GM19035 (cell line): ENCODE results near the gene KDM2A.
"Not testable (repeated sequence)": the region's sequence is repeated elsewhere in the genome, so short reads cannot be mapped to it uniquely, and the experiment has no call there.

Source experiments
- ATAC-seq: cut with Tn5 transposase; IDR thresholded peaks from one replicate; pipeline ENCODE4 v1.9.1; 2021; ENCODE audit not compliant: unreplicated experiment

The KDM2A gene

DNA sequence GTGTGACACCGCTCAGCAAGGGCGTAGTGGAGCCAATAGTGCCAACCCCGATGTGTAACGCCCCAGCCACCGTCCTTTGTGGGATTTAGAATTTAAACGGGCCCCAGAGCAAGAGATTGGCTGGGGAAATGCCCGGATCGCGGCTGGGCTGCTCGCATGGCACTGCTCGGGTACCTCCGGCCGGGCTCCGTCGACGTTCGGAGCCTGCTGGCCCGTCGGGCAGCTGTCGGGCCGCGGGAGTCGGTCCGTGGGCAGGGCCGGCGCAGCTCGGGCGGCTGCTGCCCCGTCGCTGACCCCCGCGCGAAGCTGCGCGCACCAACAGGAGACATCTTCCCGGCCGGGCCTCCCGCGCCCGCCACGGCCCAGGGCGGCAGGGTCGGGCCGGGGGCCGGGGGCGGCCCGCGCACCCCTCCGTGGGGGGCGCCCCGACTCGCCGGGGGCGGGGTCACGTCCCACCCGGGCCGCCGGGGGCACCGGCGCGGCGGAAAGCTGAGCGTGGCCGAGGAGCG is 1.3 kb upstream of the KDM2A start:
- ATAC-seq = peak; percentile 11

DNA sequence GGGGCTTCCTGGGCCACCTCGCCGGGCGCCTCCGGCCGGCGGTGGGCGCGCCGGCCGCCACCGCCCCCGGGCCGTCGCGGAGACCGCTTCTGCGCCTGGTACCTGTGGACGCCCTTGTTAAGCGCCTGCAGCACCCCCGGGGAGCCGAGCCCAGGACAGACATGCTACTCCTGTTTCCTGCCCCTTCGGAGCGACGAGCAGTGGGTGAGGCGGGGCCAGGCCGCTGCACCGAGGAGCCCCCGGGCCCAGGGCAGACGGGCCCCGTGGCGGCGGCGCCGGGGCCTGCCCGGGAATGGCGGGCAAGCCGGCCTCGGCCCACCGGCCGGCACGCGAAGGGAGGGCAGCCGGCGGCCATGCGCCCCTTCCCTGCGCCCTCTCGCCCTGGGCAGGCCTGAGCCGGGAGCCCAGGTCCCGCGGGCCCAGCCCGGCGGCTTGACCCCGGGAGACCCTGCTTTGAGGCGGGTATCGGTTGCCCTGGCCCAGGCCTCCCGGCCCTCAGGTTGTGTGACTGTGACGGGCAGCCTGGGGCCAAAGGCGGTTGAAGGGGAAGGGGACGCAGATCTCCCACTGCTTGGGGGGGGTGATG is 789 bp upstream of the KDM2A start:
- ATAC-seq = peak; percentile 14

DNA sequence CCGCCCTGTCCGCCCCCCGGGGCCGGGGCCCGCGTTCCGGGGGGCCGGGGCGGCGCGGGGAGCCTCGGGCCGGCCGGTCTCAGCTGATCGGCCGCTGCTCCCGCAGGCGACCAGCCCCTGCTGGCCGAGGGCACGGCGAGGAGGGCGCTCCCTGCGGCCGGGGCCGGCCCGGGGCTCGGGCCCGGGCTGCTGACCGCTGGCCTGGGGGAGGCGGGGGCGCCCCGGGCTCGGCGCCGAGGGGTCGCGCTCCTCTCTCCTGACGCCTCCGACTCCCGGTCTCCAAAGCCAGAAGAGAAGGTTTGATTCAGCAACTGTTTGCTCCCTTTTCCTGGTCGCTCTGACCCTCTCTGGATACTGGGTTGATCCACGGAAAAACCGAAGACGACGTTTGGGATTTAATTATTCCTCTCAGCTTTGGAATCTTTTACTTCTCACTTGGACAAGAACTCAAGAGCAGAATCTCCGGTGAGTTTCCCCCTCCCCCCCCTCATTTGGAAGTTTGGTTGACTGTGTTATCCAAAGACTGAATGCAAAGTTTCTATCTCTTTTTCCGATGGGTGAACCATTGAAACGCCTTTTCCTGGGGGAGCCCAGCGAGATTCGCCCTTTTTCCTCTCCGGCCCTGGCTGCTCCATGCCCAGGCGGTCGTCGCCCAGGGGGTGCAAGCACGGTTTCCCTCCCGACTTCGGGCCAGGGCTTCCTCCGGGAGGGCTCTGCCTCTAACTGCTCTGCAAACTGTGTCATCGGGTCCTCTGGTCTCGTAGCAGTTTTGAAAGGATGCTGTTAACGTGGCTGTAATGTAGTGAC is 725 bp downstream of the KDM2A start:
- ATAC-seq = peak; percentile 25

DNA sequence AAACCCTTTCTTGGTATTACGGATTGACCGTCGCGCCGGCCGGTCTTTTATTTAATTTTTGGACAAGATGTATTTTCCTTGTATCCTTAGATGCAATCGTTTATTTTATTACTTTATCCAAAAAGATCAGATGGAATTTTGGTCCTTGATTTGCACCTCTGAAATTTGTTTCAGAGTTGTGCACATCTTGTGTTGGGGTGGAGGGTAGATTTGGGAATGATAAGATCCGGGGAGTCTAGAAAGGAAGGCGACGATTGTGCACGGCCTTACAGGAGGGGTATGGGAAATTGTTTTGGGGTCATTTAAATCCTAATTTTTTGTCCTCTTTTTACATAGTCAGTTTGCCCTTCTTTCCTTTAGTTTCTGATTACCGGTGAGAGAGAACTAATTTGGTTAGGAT is 1.4 kb downstream of the KDM2A start:
- ATAC-seq = no peak

DNA sequence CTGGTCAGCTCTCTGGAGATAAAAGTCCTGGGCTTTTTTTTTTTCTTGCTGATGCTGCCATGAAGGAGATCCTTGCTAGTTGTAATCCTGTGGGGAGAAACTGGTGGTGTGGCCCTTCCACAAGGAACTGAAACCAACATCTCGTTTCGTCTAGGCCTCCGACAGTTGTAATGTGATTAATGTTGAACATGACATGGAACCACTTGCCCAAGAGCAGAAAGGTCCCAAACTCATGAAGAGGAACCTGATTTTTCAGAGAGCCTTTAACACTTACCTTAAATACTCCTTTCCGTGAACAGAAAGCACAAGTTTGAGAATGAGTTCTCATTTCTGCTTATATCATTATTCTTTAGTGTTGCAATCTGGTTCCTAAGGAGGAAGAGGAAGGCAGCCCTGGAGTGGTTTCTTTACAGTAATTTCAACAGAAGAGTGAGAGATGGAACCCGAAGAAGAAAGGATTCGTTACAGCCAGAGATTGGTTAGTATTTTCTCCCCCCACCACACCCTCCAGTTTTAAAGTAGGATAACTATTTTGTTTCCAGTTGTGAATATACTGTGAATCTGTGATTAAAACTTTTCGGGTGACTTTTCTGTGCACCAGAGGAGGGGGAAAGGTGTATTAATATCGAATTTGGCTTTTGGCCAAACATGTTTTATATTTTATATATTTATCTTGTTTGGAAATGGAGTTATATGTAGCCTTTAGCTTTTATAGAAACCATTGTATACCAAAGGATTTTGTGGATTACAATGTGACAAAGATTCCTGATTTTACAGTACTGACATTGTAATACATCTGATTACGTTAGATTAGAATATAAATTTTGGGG is 2.0 kb downstream of the KDM2A start:
- no peak for ATAC-seq

DNA sequence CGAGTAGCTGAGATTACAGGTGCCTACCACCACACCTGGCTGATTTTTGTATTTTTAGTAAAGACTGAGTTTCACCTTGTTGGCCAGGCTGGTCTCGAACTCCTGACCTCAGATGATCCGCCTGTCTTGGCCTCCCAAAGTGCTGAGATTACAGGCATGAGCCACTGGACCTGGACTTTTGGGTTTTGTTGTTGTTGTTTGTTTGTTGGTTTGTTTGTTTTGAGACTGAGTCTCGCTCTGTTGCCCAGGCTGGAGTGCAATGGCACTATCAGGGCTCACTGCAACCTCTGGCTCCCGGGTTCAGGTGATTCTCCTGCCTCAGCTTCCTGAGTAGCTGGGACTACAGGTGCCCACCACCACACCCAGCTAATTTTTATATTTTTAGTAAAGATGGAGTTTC is 4.7 kb downstream of the KDM2A start:
- not testable (repeated sequence) for ATAC-seq

DNA sequence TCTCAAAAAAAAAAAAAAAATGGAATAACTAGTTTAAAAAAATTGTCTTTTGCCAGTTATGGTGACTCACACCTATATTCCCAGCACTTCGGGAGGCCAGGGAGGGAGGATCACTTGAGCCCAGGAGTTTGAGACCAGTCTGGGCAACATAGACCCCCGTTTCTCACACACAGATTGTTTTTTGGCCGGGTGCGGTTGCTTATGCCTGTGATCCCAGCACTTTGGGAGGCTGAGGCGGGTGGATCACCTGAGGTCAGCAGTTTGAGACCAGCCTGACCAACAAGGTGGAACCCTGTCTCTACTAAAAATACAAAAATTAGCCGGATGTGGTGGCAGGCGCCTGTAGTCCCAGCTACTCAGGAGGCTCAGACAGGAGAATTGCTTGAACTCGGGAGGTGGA is 7.2 kb downstream of the KDM2A start:
- not testable (repeated sequence) for ATAC-seq

DNA sequence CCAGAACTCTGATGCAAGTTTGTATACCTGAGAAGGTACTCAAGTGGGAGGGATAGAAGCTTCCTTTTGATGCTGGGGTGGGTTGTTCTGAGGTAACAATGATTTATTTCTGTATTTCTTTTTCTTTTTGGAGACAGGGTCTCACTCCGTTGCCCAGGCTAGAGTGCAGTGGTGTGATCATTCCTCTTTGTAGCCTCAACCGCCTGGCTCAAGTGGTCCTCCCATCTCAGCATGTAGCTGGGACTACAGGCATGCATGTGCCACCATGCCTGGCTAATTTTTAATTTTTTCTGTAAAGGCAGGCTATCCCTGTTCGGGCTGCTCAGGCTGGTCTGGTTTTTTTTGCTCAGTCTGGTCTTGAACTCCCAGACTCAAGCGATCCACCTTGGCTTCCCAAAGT is 7.9 kb downstream of the KDM2A start:
- no peak for ATAC-seq

DNA sequence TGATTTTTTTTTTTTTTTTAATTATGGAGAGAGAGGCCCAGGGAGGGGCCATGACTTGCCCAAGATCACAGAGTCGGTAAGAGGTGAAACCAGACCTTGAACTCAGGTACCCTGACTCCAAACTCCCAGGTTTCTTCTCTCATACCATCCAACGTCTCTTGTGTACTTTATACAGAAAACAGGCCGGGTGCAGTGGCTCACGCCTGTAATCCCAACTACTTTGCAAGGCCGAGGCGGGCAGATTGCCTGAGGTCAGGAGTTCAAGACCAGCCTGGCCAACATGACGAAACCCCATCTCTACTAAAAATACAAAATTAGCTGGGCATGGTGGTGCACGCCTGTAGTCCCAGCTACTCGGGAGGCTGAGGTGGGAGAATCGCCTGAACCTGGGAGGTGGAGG is 11.8 kb downstream of the KDM2A start:
- ATAC-seq = not testable (repeated sequence)

DNA sequence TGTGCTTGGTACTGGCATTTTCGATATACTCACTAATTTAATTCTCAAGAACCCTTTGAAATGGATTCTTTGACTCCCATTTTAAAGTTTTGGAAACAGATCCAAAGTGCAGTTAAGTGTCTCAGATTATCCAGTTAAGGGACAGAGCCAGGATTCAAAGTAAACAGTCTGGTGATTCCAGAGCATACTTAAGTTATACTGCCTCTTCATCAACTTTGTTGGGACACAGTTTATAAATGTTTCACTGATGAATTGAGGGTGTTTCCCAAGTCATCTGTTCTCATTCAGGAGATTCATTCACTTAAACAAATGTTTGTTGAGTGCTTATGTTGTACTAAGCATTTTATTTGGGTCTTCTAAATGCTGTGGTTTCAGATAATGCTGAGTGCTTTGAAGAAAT is 17.1 kb downstream of the KDM2A start:
- no peak for ATAC-seq

DNA sequence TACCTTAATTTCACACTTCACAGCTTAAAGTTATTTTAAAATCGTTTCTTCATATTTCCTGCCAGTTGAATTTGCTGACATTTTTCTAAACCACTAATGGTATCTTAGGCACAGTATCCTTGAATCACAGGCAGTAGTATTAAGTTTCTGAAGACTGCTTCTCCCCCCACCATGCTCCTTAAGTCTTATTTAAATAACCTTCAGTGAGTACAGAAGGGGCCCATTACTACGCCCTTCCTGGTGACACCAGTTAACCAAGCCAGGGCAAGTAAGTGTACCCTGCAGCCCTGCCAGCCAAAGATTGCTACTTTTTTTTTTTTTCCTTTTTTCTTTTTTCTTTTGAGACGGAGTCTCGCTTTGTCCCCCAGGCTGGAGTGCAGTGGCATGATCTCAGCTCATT is 19.9 kb downstream of the KDM2A start:
- ATAC-seq = no peak

DNA sequence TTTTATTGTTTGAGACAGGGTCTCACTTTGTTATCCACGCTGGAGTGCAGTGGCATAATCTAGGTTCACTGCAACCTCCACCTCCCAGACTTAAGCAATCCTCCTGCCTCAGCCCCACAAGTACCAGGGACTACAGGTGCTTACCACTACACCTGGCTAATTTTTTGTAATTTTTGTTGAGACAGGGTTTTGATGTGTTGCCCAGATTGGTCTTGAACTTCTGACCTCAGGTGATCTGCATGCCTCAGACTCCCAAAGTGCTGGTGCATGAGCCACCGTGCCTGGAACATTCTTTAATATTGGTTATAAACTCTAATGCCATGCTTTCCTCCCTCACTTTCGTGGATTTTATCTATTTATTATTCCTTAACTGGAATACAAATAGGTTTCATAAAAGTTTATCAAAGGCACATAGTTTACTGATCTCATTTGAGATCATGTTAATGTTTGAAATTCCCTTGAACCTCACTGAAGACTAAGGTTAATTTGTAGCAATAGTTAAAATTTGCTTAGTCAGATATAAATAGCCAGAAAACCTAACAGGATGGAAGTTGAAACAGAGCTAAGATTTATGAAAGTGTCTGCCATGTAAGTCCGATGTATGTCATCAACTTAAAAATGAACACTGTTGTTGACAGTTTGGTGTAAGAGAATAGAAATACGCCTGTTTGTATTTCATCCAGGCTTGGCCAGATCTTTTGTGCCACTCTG is 27.6 kb downstream of the KDM2A start:
- ATAC-seq = no peak

DNA sequence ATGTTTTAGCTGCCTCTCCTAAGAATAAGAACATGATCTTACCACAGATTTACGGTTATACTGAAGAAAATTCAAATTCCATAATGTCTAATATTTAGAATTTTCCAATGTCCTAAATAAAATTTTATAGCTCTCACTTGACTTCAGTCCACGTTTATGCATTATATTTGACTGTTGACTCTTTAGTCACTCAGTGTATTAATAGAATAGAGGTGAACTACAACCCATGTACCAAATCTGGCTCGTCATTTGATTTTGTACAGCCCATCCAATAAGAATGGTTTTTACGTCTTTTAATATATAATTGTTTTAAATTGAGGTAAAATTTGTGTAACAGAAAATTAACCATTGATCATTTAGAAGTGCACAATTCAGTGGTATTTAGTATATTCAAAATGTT is 34.9 kb downstream of the KDM2A start:
- no peak for ATAC-seq

DNA sequence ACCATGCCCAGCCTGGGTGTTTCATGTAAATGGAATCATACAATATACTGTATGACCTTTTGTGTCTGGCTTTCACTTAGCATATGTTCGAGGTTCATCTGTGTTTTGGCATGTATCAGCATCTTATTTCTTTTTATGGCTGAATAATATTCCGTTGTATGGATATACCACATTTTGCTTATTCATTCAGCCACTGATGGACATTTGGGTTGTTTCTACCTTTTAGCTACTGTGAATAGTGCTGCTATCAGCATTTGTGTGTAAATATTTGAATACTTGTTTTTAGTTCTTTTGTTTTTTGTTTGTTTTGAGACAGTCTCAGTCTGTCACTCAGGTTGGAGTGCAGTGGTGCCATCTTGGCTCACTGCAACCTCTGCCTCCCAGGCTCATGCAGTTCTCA is 35.7 kb downstream of the KDM2A start:
- ATAC-seq = no peak

DNA sequence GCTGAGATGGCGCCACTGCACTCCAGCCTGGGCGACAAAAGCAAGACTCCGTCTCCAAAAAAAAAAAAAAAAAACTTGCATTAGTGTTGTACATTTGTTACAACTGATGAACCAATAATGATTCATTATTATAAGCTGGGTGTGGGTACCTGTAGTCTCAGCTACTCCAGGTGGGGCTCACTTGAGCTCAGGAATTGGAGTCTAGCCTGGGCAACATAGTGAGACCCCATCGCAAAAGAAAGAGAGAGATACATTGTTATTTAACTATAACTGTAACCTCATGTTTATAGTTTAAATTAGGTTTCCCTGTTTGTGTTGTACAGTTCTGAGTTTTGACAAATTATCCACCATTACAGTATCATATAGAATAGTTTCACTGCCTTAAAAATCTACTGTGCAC is 38.6 kb downstream of the KDM2A start:
- no peak for ATAC-seq

DNA sequence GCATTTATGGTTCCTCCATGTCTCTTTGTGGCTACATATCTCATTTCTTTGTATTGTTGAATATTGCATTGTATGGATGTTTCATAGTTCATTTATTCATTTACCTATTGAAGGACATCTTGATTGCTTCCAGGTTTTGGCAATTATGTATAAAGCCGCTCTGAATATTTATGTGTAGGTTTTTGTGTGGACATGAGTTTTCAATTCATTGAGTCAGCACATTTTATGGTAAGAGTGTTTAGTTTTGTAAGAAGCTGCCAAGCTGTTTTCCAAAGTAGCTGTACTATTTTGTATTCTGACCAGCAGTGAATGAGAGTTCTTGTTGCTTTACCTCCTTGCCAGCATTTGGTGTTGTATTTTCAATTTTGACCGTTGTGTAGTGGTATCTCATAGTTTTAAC is 39.2 kb downstream of the KDM2A start:
- no peak for ATAC-seq

DNA sequence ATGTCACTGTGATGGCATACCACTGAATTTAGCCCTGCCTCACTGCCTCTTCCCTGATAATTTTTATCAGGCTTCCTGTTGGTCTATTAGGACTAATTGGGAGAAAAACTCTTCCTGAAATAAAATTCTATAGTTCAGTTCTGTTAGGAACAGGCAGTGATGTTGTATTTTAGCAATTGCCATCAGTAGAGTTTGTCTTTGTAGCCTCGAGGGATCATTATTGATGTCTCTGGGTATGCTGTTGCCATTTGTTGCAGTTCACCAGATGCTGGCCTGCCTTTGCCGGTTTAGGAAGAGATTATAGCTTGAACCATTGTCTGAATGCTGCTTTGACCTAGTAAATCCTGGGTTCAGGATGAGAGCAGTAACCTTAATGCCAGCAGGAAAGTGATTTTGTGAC is 41.0 kb downstream of the KDM2A start:
- ATAC-seq = no peak

DNA sequence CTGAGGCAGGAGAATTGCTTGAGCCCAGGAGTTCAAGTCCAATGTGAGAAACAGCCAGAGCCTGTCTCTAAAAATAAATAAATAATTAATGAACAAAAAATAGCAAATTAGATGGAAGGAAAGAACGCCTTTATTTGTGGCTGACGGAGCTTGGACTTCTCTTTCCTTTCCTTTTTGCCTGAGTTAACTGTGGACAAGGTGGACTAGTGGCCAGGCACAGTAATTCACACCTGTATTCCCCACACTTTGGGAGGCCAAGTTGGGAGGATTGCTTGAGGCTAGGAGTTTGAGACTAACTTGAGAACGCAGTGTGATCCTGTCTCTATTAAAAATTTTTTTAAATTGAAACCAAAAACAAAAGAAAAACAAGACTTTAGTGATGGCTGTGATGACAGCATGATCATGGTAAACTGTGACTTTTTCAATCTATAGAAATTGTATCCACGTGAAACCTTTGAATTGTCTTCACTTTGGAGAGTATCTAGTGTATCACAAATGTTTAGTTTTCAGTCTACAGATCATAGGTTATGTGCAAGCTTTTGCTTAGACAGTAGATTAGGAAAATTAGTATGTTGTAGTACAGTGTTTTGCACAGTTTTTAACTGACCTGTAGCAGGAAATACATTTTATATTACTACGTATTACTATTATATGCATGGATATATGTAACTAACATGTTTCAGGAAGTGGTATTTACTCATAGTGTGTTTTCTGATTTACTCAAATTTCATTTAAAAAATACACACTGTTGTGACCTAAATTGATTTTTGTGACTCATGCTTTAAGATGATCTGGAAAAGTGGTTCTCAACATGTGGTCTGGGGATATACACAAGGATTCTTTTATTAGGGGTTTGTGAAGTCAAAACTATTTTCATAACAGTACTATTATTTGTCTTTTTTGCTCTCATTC is 42.1 kb downstream of the KDM2A start:
- ATAC-seq = no peak

DNA sequence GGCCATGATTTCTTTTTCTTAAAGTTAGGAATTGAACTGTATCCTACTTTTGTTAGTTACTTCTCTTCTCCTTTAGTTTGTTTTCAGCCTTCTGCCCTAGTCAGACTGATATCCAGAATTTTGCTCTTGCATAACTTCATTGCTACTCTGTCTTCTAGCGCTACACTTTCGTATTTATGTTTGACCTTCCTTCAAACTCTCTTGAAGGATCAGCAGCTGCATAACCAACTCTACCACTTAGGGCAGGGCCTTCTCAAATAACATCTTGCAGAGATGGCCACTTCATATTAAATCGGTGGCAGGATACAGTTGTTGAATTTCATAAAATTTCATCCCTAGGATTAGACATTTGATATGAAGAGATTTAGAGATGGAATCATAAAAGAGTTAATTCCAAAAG is 43.9 kb downstream of the KDM2A start:
- ATAC-seq = no peak

DNA sequence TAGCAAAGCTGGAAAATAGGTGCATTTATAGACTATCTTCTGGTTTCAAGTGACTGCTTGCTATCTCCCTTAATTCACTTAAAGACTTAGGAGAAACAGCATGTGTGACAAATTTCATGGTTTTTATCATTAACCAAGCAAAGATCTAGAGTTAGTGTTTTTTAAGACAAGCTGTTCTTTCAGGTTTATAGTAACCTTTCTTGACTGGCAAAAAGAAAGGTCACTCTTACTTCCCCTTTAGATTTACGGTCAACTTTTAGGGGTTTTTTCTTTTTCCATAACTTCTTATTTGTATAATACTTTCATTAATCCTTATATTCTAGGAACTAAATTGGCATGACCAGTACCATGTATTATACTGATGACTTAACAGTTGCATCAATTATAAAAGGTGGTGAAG is 46.6 kb downstream of the KDM2A start:
- no peak for ATAC-seq
